GM21367 (cell line): ENCODE results near the gene G3BP2.
"Not testable (repeated sequence)": the region's sequence is repeated elsewhere in the genome, so short reads cannot be mapped to it uniquely, and the experiment has no call there.

Experiments used
- ATAC-seq: cut with Tn5 transposase; IDR thresholded peaks from one replicate; pipeline ENCODE4 v1.9.1; 2021; ENCODE audit not compliant: unreplicated experiment

Gene G3BP2

DNA sequence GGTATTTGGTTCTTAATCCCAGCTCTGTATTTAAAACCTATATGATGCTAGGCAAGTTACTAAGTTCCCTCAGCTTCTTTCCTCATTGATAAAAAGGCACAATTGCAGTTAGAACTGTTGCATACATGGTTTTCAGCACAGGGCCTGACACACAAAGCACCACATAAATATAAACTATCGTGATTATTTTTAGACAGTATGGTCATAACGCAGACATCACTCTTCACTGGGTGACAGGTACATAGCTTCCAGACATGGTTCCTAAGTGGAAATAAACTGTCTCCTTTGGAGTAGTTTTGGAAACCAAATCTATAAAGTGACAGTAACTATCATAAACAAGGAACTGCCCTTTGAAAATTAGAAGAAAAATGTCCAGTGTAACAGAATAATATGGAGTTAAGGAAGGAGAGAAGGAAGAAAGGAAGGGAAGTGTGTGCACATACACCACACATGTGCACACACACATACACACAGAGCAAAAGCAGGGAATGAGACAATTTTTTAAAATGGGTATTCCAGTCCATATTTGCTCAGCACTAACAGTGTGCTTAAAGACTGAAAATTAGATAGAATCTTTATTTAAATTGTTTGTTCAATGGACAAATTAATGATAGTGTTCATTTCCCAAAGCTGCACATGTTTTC is 12.5 kb upstream of the G3BP2 start:
- no peak for ATAC-seq

DNA sequence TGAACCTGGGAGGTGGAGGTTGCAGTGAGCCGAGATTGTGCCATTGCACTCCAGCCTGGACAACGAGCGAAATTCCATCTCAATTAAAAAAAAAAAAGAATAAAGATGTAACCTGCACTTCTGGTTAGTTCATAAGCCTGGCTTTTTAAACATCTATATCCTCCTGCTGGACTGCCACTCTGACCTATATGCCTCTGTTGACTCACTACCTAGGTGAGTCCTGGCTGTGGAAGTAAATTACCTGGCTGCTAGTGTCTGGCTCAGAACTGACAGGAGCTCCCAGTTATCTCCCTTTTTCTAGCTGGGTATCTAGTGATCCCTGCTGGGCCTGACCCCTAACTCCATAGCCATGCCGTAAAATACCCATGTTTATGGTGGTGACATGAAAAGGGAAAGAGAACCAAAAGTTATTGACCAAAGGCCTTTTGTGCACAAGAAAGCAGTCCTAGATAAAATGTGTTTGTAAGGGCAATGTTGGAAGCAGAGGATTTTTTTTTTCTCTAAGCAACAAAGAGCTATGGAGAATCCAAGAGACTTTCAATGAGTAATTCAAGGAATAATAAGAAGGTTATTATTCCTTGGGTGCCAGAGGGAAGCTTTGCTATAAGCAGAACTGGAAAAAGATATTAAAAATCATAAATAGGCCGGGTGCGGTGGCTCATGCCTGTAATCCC is 10.4 kb upstream of the G3BP2 start:
- no peak for ATAC-seq

DNA sequence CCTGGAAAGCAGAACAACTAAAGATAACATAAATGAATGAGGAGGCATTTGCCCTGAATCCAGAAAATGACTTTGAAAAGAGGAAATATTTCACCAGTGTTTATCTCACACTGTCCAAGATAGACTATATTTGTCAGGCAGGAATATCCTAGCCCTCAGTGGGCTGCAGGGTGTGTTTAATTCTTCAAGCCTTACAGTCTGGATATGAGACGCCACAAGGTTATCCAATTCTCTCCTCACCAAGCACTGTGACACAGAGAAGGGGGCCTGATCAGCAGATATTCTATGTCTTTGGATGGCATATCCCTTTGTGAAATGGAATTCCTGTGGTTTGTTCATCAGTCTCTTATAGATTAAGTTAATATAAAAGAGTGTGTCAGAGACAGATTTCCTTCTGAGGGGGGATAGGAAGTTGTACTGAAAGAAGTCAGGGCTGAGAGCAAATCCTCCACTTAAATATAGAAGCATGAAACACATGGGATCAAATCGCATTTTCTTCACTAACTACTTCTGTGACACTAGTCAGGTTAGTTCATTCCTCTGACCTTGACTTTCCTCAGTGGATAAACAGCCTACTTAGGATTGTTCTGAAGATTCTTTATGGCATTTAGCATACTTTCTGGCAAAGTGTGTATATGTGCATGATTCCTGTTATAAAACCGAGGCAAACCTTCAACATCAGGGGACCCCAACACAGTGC is 6.8 kb upstream of the G3BP2 start:
- no peak for ATAC-seq

DNA sequence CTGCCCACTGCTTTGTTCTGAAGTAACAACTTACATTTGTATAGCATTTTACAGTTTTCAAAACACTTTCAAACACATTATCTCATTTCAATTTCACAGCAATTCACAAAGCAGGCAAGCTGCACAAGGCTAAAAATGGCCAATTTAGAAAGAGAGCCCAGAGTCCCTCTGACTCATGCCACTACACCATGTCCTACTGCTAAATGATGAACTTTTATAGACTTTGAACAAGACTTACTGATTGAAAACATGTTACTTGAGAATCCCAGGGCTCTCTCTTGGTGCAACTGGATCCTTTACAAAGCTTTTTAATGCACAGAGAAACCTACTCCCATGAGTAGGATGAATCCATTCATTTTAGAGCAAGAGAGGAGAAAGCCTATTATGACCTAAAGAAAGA is 5.8 kb upstream of the G3BP2 start:
- ATAC-seq: no peak

DNA sequence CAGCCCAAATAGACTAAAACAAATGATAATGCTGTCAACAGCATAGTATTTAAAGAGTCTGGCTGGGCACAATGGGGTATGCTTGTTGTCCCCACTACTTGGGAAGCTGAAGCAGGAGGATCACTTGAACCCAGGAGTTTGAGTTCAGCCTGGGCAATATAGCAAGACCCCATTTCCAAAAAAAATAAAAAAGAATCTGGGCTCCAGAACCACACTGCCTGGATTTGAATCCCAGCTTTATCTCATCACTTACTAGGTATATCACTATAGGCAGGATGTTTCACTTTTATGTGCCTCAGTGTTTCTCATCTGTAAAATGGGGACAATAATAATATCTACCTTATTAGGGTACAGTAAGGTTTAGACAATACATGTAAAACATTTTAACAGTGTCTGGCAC is 5.3 kb upstream of the G3BP2 start:
- no peak for ATAC-seq

DNA sequence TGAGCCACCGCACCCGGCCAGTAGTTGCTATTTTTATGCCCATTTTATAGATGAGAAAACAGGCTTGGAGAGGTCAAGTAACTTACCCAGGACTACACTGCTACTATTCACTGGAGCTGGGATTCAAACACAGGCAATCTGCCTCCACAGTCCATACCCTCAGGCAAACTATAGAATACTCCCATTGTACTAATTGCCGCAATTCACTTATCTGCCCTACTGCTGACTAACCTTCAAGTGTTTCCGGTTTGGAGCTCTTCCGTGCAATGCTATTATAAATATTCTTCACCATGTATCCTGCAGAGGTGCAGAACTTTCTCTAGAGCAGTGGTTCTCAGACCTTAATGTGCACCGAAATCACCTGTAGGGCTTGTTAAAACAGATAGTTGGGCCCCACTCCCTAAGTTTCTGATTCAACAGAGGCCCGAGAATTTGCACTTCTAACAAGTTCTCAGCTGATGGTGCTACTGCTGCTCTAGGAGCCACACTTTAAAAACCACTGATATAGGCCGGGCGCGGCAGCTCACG is 1.9 kb upstream of the G3BP2 start:
- no peak for ATAC-seq

DNA sequence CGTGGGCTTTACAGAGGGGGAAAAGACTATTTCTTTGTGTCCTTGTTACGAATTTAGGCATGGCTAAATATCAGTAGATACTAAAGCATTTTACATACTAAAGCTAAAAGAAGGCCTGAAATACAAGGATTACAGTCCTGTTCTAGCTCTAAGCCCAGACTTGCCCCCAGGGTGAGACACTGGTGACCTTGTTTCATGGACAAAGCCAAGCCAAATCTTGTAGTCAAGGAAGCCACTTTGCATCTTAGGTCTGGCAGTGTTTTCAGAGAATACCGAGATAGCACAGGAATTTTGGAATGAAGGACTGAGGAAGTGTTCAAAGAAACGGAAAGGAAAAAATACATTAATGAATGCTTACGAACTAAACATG is 733 bp upstream of the G3BP2 start:
- ATAC-seq: no peak

DNA sequence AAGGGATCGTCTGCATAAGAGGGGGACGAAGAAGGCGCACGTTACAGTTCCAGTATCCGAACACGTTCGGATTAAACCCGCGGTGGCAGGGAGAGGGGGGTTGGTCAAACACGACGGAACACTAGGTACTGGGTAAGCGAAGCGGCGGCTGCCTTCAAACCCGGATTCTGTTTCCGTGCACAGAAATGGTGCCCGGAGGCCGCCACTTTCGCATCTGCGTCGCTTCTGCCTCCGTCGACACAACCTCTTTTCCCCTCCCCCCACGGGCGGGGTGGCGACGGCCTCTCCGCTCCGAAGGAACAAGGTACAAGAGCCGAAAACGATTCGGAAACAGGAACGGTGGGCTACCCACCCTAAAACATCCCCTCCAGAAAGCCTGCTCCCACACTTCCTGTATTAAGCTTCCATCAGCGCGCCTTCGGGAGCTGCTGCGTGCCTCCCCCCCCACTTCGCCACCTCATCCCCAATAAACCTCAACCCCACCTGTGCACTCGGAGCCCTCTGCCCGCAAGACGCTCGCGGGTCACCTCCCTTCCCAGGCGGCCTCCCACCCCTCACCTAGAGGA is 667 bp downstream of the G3BP2 start:
- peak; percentile 25 for ATAC-seq

DNA sequence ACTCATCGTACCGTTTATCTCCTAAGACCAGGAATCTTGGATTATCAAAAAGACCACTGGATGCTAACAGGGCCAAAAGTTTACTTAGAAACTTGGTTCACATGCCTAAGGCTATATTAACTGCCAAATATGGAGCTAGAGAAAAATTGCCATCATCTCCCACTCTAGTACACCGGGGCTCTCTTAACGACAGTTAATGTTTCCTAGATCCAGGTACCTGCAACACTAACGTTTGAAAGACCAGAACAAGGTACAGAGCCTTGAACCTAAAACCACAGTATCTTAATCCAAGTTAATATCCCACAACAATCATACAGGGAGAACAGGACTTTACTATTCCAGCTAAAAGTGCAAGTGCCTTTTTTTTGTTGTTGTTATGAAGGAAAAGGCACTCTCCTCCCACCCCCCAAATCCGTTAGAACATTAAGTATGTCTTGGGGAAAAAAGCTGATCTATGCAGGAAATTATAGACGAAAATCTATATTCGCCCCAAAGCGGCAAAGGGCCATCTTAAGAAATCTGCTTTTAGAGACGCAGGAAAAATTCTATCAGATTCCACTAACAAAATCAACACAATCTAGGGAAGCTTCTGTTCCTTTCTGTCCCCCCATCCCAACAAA is 1.3 kb downstream of the G3BP2 start:
- no peak for ATAC-seq

DNA sequence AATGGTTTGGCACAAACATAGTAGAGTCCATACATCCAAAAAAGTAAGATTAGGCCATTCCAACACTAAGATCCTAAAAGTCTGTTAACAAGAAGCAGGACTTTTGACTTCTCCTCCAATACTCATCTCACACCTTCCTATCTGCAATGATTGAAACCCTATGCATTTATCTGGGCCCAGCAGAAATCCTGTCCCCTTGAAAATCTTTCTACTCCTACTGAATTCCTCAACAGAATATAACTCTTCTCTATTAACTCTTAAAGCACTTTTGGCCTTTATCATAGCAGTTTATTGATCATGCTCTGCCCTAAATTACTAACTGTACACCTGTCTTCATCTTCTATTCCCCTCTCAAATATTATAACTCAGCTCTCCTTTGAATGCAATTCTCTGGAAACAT is 4.6 kb downstream of the G3BP2 start:
- ATAC-seq: no peak

DNA sequence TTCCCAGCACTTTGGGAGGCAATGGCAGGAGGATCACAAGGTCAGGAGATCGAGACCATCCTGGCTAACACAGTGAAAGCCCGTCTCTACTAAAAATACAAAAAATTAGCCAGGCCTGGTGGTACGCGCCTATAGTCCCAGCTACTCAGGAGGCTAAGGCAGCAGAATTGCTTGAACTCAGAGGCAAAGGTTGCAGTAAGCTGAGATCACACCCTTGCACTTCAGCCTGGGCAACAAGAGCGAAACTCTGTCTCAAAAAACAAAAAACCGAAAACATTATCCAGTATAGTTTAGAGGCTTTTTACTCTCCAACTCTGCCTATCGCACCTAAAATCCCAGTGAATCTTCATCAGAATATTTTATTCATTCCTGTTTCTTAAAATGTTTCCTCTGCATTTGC is 5.6 kb downstream of the G3BP2 start:
- not testable (repeated sequence) for ATAC-seq

DNA sequence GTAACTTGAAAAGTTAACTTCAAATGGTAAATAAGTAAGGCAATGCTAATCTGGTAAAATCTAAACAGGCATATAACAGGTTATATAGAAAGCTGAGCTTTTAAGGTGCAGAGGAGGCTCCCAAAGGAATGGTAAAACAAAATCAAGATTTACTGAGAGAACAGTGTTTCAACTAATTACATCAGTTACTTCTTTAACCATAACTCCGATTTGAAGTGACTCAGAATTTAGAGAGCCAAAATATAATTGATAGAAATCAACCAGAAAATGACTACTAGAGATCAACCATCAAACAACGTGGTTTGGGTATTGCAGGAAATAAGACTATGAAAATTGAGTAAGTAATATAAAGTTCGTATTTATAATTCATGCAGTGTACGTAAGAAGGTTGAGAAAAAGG is 6.9 kb downstream of the G3BP2 start:
- no peak for ATAC-seq

DNA sequence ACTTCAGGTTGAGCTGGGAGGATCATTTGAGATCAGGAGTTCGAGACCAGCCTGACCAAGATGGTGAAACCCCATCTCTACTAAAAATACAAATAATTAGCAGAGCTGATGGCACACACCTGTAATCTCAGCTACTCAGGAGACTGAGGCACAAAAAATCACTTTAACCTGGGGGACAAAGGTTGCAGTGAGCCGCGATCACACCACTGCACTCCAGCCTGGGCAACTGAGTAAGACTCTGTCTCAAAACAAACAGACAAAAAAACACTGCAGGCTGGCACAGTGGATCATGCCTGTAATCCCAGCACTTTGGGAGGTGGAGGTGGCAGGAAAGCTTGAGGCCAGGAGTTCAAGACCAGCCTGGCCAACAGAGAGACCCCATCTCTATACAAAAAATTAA is 8.6 kb downstream of the G3BP2 start:
- ATAC-seq: not testable (repeated sequence)

DNA sequence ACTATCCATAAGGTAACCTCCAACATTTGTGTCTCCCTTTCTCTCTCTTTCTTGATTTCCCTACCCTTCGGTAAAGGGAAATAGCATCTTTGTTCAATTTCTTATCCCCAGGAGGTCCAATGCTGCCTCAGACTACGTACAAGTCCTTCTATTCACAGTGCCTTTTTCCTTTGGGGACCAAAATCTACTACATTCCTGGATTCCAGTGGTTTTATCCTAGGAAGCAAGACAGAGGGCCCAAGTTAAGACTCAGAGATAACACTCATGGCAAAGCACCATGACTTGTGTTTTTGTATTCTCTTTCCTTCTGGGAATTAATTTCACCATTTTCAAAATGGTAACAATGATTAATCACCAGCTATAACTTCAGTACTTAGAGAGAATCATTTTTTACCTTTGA is 10.6 kb downstream of the G3BP2 start:
- no peak for ATAC-seq

DNA sequence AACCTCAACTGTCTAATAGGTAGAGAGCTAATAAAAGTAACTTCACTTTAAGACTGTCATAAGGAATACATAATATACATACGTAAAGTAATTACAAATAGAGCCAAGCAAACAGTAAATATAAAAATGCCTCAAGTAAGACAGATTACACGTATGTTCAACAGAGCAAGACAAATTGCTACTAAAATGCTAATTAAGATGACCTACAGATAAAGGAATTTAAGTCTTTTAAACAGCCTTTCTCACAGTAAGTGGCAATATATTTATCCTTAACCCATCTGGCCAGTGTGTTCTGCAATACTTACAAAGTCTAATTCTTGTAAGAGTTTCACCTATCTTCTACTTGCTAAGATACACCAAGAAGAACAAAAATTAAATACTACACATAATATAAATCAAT is 12.7 kb downstream of the G3BP2 start:
- no peak for ATAC-seq

DNA sequence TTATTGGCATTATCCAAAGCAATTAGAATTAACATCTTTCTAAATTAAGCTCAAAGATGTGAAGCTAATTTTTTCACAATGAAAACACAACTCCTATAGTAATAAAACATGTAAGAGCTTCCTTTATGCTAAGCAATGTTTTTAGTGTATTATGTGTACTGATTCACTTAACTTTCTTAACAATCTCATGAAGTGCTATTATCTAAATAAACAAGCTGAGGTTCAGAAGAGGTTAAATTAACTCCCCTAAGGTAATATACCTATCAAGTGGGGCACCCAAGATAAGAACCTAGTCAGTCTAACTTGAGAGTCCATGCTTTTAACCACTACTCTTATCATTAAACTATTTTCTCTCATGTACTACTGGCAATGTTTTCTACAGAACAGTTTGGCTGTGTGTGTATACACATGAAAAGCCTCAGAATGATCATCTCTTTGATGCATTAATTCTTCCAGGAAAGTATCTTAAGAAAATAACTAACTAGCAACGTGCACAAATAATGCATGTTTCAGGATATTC is 13.6 kb downstream of the G3BP2 start:
- no peak for ATAC-seq

DNA sequence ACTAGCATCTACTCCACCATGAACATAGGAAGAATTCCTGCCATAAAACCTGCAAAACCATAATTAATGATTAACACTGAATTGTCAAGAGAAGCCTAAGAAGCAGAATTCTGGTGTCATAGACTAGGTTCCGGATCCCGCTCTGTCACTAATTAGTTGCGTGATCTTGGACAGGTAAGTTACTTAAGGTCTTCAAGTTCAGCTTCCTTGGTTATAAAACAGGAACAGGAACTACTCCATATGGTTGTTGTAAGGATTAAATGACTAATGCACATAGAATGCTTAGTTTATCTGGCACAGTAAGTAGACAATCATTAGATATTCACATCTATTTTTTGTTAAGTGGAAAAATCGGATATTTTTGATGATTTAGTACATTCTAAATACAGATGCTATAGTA is 14.3 kb downstream of the G3BP2 start:
- no peak for ATAC-seq

DNA sequence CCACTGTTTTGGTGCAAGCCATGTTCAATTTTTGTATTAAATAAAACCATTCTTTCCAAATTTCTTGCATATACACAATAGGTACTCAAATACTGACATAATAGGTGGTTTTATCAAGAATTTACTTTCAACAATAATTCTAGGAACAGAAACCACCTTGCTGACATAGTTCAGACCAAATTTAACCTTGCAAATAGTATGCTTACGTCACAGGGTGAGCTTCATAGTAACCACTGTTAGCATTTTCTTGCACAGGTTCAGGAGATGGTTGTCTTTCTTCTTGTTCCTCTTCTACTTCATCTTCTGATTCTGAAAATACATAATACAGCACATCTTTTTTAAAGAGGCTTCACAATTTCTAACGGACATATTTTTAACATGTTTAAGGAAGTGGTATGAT is 17.6 kb downstream of the G3BP2 start:
- peak; percentile 83 for ATAC-seq

DNA sequence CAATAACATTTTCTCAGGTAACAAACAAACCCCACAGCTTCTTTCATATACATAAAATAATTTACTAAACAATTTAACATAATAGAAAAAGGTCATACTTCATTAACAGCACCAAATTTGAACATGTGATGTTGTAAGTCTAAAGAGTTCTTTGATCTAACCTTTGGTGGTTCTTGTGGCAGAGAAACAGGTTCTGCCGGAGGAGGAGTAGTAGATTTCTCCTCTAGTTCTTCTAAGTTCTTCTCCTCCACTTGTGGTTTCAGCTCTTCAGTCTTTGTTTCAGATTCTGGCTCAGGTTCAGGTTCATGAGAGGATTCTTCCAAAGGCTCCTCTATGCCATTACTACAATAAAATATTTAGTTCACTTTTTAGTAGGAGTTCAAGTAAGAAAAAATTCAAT is 18.3 kb downstream of the G3BP2 start:
- no peak for ATAC-seq

DNA sequence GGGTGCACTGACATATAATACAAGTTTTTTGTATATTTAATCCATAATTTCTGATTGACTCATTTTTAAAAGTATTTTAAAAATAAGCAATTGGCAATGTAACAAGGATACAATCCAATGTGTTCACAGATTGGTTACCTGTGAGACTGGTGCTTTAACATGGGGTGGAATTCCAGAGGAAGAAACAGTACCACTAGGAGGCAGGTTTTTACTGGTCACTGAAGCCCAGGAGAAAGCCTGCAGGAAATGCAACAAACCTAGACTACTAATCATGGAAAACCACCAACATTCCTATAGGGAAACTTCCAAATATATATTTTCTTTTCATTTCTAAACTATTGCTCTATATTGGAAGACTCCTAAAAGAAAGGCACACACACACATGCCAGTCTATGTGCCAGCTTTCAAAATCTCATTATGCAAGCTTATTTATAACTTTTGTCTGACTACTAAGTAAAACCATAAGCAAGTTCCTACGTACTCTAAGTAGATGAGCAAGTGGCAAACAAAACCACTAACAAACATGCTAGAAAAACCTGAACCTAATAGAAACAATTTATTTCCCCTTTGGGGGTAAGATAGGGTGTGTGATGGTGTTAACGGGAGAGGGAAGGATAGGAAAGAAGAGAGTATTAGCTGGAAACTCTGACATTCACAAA is 19.2 kb downstream of the G3BP2 start:
- no peak for ATAC-seq

DNA sequence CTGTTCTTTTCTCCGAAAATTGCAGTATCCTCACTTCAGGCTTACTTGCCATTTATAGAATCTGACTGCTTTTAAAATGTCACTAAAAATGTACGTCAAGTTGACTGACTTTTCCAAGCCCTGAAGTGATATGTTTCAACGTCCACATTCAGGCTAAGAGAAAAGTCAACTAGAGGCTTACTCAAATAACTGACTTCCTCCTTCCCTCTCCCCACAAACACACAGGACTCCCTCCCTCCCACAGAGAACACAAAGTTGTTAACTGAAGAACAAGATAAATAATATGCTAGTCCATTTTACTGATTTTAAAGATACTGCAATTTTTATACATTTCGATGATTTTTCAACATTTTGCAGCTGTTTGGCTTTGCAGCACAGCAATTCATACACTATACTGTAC is 29.1 kb downstream of the G3BP2 start:
- ATAC-seq: no peak
